Ishikawa (cell line): ENCODE data around the gene MAP3K2.

Experiments used
- CEBPB ChIP-seq: IDR thresholded peaks from 2 replicates; pipeline ENCODE4 v1.6.1; 2012
- CREB1 ChIP-seq: IDR thresholded peaks from 2 replicates; pipeline ENCODE4 v1.6.1; 2012; ENCODE audit warnings: low read depth
- EGR1 ChIP-seq: IDR thresholded peaks from 2 replicates; pipeline ENCODE4 v1.6.1; 2012
- EP300 ChIP-seq: IDR thresholded peaks from 2 replicates; pipeline ENCODE4 v1.6.1; 2012; ENCODE audit warnings: borderline replicate concordance
- FOXM1 ChIP-seq: IDR thresholded peaks from 2 replicates; pipeline ENCODE4 v1.6.1; 2012; ENCODE audit warnings: low read depth, borderline replicate concordance
- NFIC ChIP-seq: IDR thresholded peaks from 2 replicates; pipeline ENCODE4 v1.6.1; 2012
- RAD21 ChIP-seq: IDR thresholded peaks from 2 replicates; pipeline ENCODE4 v1.6.1; 2012; ENCODE audit warnings: low read depth
- TAF1 ChIP-seq: IDR thresholded peaks from 2 replicates; pipeline ENCODE4 v1.6.1; 2012; ENCODE audit warnings: low read depth, mild to moderate bottlenecking
- TCF12 ChIP-seq: IDR thresholded peaks from 2 replicates; pipeline ENCODE4 v1.6.1; 2012; ENCODE audit warnings: low read depth
- TEAD4 ChIP-seq: IDR thresholded peaks from 2 replicates; pipeline ENCODE4 v1.6.1; 2012
- YY1 ChIP-seq: IDR thresholded peaks from 2 replicates; pipeline ENCODE4 v1.6.1; 2012; ENCODE audit warnings: low read depth
- ZBTB7A ChIP-seq: IDR thresholded peaks from 2 replicates; pipeline ENCODE4 v1.6.1; 2012; ENCODE audit warnings: low read depth
- TF ChIP-seq, protein P1 (sequence below): IDR thresholded peaks from 2 replicates; pipeline ENCODE4 v1.6.1; 2012
- TF ChIP-seq, protein P2 (sequence below): IDR thresholded peaks from 2 replicates; pipeline ENCODE4 v1.6.1; 2012; ENCODE audit warnings: low read depth, mild to moderate bottlenecking
- TF ChIP-seq, protein P3 (sequence below): IDR thresholded peaks from 2 replicates; pipeline ENCODE4 v1.6.1; 2012

The MAP3K2 gene

DNA sequence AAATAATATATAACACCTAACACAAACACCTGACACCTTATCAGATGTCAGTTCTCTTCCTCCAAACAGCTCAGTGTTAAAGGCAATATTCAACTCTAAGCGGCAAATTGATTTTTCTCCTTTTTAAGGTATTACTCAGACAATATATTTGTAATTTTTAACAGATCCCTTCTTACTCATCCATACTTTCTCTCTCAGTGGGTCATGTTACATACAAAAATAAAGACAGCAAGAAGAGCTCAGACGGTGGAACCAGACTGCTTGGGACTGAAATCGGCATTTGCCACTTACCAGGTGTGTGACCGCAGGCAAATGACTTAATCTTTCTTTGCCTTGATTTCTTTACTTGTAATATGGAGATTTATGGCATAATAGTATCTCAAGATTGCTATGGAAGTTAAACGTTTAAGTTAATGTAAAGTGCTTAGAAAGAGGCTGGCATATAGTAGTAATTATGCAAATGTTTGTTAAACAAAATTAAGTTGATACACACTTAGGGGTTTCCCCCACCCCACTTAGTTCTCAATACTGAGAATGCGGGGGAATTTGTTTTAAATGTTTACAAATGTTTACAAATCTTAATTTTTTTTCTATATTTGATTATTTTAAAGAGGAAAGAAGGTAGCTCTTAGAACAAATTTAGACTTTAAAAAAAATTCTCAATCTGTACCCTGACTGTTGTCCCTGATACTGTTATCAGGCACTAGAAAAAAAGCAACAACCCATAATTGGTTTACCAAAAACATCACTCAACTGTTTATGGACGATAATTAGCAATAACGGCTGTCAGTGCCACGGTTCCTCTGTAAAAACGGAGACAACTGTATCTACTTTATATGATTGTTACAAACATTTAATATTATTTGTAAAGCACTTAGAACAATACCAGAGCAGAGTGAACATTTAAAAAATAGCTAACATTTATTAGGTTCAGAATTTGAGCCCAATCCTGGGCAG is 25.6 kb downstream of the MAP3K2 start:
- TF ChIP-seq YY1 (no peak), ZBTB7A (no peak), EP300 (no peak), RAD21 (no peak), TAF1 (no peak), CREB1 (no peak), EGR1 (no peak), CEBPB (no peak), TEAD4 (no peak), TCF12 (no peak), FOXM1 (no peak), NFIC (no peak)
- TF ChIP-seq, protein P1, sequence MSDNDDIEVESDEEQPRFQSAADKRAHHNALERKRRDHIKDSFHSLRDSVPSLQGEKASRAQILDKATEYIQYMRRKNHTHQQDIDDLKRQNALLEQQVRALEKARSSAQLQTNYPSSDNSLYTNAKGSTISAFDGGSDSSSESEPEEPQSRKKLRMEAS = no peak
- TF ChIP-seq, protein P2, sequence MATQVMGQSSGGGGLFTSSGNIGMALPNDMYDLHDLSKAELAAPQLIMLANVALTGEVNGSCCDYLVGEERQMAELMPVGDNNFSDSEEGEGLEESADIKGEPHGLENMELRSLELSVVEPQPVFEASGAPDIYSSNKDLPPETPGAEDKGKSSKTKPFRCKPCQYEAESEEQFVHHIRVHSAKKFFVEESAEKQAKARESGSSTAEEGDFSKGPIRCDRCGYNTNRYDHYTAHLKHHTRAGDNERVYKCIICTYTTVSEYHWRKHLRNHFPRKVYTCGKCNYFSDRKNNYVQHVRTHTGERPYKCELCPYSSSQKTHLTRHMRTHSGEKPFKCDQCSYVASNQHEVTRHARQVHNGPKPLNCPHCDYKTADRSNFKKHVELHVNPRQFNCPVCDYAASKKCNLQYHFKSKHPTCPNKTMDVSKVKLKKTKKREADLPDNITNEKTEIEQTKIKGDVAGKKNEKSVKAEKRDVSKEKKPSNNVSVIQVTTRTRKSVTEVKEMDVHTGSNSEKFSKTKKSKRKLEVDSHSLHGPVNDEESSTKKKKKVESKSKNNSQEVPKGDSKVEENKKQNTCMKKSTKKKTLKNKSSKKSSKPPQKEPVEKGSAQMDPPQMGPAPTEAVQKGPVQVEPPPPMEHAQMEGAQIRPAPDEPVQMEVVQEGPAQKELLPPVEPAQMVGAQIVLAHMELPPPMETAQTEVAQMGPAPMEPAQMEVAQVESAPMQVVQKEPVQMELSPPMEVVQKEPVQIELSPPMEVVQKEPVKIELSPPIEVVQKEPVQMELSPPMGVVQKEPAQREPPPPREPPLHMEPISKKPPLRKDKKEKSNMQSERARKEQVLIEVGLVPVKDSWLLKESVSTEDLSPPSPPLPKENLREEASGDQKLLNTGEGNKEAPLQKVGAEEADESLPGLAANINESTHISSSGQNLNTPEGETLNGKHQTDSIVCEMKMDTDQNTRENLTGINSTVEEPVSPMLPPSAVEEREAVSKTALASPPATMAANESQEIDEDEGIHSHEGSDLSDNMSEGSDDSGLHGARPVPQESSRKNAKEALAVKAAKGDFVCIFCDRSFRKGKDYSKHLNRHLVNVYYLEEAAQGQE = no peak
- TF ChIP-seq, protein P3, sequence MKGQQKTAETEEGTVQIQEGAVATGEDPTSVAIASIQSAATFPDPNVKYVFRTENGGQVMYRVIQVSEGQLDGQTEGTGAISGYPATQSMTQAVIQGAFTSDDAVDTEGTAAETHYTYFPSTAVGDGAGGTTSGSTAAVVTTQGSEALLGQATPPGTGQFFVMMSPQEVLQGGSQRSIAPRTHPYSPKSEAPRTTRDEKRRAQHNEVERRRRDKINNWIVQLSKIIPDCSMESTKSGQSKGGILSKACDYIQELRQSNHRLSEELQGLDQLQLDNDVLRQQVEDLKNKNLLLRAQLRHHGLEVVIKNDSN = no peak

DNA sequence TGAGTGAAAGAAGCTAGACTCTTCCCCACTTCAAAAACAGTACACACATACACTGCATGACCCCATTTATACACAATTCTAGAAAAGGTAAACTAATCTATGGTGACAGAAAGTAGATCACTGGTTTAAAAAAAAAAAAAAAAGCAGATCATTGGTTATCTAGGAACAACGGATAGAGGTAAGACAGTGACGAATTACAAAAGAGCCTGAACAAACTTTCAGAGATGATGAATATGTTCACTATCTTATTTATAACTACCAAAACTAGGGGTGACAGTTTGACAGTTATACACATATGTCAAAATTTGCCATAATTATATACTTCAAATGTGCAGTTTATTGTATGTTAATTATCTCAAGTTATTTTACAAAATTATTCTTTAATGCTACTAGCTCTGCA is 27.5 kb downstream of the MAP3K2 start:
- TF ChIP-seq, protein P3 = no peak
- TF ChIP-seq FOXM1 = no peak
- TF ChIP-seq EGR1 = no peak
- TF ChIP-seq TEAD4 = no peak
- no peak for TF ChIP-seq CREB1
- TF ChIP-seq YY1 = no peak
- no peak for TF ChIP-seq EP300
- TF ChIP-seq RAD21 = no peak
- no peak for TF ChIP-seq CEBPB
- no peak for TF ChIP-seq TAF1
- no peak for TF ChIP-seq ZBTB7A
- TF ChIP-seq, protein P2 = no peak
- no peak for TF ChIP-seq NFIC
- TF ChIP-seq, protein P1 = no peak
- TF ChIP-seq TCF12 = no peak

DNA sequence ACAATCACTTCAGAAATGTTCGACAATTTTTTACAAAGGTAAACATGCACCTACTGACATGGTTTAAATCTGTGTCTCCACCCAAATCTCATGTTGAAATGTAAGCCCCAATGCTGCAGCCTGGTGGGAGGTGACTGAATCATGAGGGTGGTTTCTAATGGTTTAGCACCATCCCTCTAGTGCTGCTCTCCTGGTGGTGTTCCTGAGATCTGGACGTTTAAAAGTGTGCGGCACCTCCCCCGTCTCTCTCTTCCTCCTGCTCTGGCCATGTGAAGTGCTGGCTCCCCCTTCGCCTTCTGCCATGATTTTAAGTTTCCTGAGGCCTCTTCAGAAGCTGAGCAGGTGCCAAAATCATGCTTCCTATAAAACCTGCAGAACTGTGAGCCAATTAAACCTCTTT is 28.3 kb downstream of the MAP3K2 start:
- TF ChIP-seq, protein P1 = no peak
- TF ChIP-seq CEBPB (no peak), ZBTB7A (no peak), TCF12 (no peak), RAD21 (no peak), NFIC (no peak), FOXM1 (no peak), TEAD4 (no peak), EP300 (no peak), CREB1 (no peak), YY1 (no peak)
- TF ChIP-seq, protein P3 = no peak

DNA sequence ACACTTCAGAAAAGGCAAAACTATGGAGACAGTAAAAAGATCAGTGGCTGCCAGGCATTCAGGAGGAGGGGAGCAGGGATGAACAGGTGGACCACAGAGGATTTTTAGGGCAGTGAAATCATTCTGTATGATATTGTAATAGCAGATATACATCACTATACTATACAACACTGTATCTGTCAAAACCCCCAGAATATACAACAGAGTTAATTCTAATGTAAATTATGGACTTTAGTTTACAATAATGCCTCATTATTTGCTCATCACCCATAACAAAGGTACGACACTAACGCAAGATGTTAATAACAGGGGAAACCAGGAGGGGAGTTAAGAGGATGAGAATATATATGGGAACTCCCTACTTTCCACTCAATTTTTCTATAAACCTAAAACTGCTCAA is 28.8 kb downstream of the MAP3K2 start:
- TF ChIP-seq EGR1 (no peak), TEAD4 (no peak), EP300 (no peak), TAF1 (no peak), CREB1 (no peak), FOXM1 (no peak), CEBPB (no peak), YY1 (no peak), ZBTB7A (no peak), RAD21 (no peak), NFIC (no peak), TCF12 (no peak)
- TF ChIP-seq, protein P2 = no peak
- TF ChIP-seq, protein P3 = no peak
- TF ChIP-seq, protein P1 = no peak
